Measurements from ENCODE around the gene NDST3. TPM values are rescaled to one million over a fixed set of nuclear protein-coding genes. Genes with fewer than 3 reads are reported as not detected.
"Not testable (repeated sequence)": the region's sequence is repeated elsewhere in the genome, so short reads cannot be mapped to it uniquely, and the experiment has no call there.

NDST3 gene
- total RNA-seq, 1 experiment from 2014 or later = 0.07 TPM

DNA sequence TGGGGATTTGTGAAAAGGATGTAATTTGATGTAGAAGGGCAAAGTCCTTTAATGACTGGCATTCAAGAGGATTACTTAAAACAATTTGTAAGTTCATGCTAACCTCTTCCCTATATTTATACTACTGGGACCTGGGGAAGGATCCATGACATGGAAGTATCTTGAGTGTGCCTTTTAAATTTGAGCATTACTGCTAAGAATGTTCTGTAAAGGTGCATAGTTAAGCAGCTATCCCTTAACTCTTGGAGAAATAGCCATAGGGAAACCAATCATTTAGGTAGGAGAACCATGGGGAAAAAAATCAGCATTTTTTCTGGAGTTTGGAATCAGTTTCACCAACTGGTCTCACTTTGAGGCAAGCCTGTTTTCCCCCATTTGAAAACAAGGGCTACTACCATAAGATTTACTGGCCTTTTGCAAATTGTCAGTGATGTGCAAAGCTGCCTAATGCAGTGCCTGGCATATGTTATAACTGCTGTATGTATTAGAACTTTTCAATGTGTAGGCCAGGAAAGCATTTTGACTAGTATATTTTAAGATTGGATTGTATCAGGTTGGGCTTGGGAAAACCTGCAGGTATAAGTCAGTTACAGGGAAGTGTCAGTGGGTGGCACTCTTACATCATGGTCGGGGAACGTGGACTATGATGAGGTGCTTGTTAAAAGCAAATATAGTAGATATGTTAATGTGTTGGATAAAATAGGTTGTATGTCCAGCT, 246.4 kb downstream of the NDST3 start:
- DNase-seq = peak; percentile 37
- Histone ChIP-seq H3K36me3 (replicated peaks; ENCODE audit: control insufficient read depth, insufficient read depth, low read length) (peaks cover 5% of the 10 kb centered on the region; the same call in 1 of the 2 replicates), H3K4me3 (ENCODE audit: insufficient read depth, low read depth, low read length) (no peak overlapping the region)

GRCh38 chr4:118281611-118282442, 247.5 kb downstream of the NDST3 start:
- Histone ChIP-seq H3K27me3 (ENCODE audit: control insufficient read depth, insufficient read depth, low read length) (no peaks in the 10 kb centered on the region), H3K36me3 (replicated peaks; ENCODE audit: control insufficient read depth, insufficient read depth, low read length) (peaks cover 5% of the 10 kb centered on the region; the same call in 1 of the 2 replicates), H3K4me3 (ENCODE audit: insufficient read depth, low read depth, low read length) (no peak overlapping the region)
- DNase-seq = peak; percentile 16

More for the DNA sequence above, 246.4 kb downstream of the NDST3 start:
- H3K27me3 ChIP-seq (ENCODE audit: control insufficient read depth, insufficient read depth, low read length) = no peaks in the 10 kb centered on the region

- Histone ChIP-seq H3K36me3 (replicated peaks; ENCODE audit: control insufficient read depth, insufficient read depth, low read length) (peaks cover 5% of the 10 kb centered on the region; the same call in 1 of the 2 replicates), H3K4me3 (ENCODE audit: insufficient read depth, low read depth, low read length) (no peak overlapping the region)
- DNase-seq = no peak
These were observed 248.4 kb downstream of the NDST3 start for GRCh38 chr4:118282692-118283091.

DNA sequence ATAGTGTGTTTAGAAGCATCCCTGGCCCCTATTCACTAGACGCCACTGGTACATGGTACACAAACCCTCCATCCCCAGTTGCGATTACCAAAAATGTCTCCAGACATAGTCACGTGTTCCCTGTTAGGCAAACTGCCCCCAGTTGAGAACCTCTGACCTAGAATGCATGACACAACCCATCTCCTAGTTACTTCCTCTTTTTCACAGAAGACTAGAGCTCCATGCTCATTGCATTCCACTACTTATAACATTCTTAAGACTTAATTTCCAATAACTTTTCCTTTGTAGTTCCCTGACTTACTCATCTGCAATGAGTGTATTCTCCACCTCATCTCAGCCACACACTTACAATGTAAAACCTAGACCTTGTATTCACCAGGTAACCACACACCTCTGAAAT, 249.9 kb downstream of the NDST3 start:
- Histone ChIP-seq H3K4me3 (ENCODE audit: insufficient read depth, low read depth, low read length) (no peak overlapping the region), H3K27me3 (ENCODE audit: control insufficient read depth, insufficient read depth, low read length) (no peaks in the 10 kb centered on the region), H3K36me3 (replicated peaks; ENCODE audit: control insufficient read depth, insufficient read depth, low read length) (peaks cover 5% of the 10 kb centered on the region; the same call in 1 of the 2 replicates)
- DNase-seq = no peak

More at GRCh38 chr4:118282692-118283091, 248.4 kb downstream of the NDST3 start:
- no peaks in the 10 kb centered on the region for H3K27me3 ChIP-seq (ENCODE audit: control insufficient read depth, insufficient read depth, low read length)

- DNase-seq = no peak
- no peaks in the 10 kb centered on the region for H3K27me3 ChIP-seq (ENCODE audit: control insufficient read depth, insufficient read depth, low read length)
- H3K36me3 ChIP-seq (replicated peaks; ENCODE audit: control insufficient read depth, insufficient read depth, low read length) = no peaks in the 10 kb centered on the region
- H3K4me3 ChIP-seq (ENCODE audit: insufficient read depth, low read depth, low read length) = no peak overlapping the region
These were observed 251.6 kb downstream of the NDST3 start for GRCh38 chr4:118285931-118286330.

- no peaks in the 10 kb centered on the region for H3K36me3 ChIP-seq (replicated peaks; ENCODE audit: control insufficient read depth, insufficient read depth, low read length)
- no peak overlapping the region for H3K4me3 ChIP-seq (ENCODE audit: insufficient read depth, low read depth, low read length)
- no peaks in the 10 kb centered on the region for H3K27me3 ChIP-seq (ENCODE audit: control insufficient read depth, insufficient read depth, low read length)
- DNase-seq = no peak
These were observed 252.4 kb downstream of the NDST3 start for GRCh38 chr4:118286685-118287084.

DNA sequence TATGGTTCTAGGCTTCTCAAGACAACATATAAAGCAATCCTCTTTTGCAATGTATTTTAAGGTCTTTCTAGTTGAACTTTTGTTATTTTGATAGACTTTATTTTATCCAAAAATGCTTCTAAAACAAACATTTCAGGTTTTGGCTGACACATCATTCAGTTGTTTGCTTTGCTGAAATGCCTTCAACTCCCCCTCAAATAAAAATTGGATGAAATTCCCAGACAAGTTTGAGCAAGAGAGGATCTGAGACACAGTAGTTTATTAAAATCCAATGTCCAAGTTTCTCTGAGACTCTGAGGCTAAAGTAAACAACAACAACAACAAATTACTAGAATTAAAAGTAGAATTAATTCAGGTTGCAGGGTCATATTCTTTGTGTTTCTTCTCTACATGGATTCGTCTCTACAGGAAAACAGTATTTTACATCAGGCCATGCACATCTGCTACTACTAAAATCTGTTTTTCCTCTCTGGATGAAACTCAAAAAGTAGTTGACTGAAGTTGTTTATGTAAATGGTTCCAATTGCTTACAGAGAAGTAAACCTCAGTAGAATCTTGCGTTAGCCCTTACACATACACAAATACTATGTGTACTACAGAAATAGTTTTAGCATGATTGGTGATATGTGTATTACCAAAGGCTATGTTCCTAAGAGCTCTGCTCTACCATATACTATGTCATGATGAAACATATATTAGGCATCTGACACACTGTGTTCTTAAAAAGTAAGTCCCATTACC, 253.6 kb downstream of the NDST3 start:
- H3K27me3 ChIP-seq (ENCODE audit: control insufficient read depth, insufficient read depth, low read length) = no peaks in the 10 kb centered on the region
- no peak overlapping the region for H3K4me3 ChIP-seq (ENCODE audit: insufficient read depth, low read depth, low read length)
- H3K36me3 ChIP-seq (replicated peaks; ENCODE audit: control insufficient read depth, insufficient read depth, low read length) = no peaks in the 10 kb centered on the region
- DNase-seq = no peak

DNA sequence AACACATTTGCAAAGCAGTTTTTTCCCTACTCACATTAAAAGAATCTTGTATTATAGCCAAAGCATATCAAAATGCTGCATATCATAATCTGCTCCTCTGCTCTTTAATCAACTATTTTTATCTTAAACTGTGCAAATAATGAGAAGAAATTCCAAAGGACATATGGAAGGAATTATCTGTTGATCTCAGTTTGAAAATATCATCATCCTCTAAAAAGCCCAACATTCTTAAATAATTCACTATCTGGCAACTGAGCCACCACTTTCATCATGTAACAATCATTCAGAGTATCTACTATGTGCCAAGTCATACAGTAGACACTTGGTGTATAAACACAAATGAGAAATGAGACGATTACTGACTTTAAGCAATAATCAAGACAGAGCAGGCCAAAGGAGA, 255.5 kb downstream of the NDST3 start:
- H3K27me3 ChIP-seq (ENCODE audit: control insufficient read depth, insufficient read depth, low read length) = no peaks in the 10 kb centered on the region
- H3K4me3 ChIP-seq (ENCODE audit: insufficient read depth, low read depth, low read length) = no peak overlapping the region
- H3K36me3 ChIP-seq (replicated peaks; ENCODE audit: control insufficient read depth, insufficient read depth, low read length) = no peaks in the 10 kb centered on the region
- DNase-seq = no peak

DNA sequence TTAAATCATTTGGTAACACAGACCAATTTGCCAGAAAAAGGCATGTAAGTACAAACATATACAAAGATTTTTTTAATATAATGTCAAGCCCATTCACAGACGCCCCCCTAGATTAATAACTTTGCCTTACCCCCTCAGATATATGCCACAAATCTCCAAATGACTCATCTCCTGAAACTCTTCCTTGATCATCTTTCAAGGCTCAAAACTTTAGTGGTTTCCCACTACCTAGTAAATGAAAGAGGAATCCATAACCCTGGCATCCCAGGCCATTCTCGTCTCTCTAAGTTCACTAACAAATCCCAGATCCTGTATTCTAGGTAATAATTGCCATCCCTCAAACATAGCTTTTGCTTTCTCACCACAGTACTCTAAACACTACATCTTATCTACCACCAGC, 256.7 kb downstream of the NDST3 start:
- no peak overlapping the region for H3K4me3 ChIP-seq (ENCODE audit: insufficient read depth, low read depth, low read length)
- H3K36me3 ChIP-seq (replicated peaks; ENCODE audit: control insufficient read depth, insufficient read depth, low read length) = no peaks in the 10 kb centered on the region
- H3K27me3 ChIP-seq (ENCODE audit: control insufficient read depth, insufficient read depth, low read length) = no peaks in the 10 kb centered on the region
- no peak for DNase-seq

GRCh38 chr4:118296729-118297128, 262.4 kb downstream of the NDST3 start:
- Histone ChIP-seq H3K4me3 (ENCODE audit: insufficient read depth, low read depth, low read length) (no peak overlapping the region), H3K27me3 (ENCODE audit: control insufficient read depth, insufficient read depth, low read length) (no peaks in the 10 kb centered on the region), H3K36me3 (replicated peaks; ENCODE audit: control insufficient read depth, insufficient read depth, low read length) (no peaks in the 10 kb centered on the region)
- no peak for DNase-seq

DNA sequence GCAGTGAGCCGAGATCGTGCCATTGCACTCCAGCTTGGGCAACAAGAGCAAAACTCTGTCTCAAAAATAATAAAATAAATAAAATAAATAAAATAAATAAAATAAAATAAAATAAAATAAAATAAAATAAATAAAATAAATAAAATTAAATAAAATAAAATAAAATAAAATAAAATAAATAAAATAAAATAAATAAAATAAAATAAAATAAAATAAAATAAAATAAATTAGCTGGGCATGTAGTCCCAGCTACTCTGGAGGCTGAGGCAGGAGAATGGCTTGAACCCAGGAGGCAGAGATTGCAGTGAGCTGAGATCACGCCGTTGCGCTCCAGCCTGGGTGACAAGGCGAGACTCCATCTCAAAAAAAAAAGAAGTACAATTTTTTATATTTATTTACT, 265.3 kb downstream of the NDST3 start:
- not testable (repeated sequence) for H3K36me3 ChIP-seq (replicated peaks; ENCODE audit: control insufficient read depth, insufficient read depth, low read length); DNase-seq; H3K4me3 ChIP-seq (ENCODE audit: insufficient read depth, low read depth, low read length); H3K27me3 ChIP-seq (ENCODE audit: control insufficient read depth, insufficient read depth, low read length)

- DNase-seq = no peak
- no peak overlapping the region for H3K4me3 ChIP-seq (ENCODE audit: insufficient read depth, low read depth, low read length)
These were observed 273.4 kb downstream of the NDST3 start for GRCh38 chr4:118307643-118308042.

More at GRCh38 chr4:118307643-118308042, 273.4 kb downstream of the NDST3 start:
- Histone ChIP-seq H3K27me3 (ENCODE audit: control insufficient read depth, insufficient read depth, low read length) (no peaks in the 10 kb centered on the region), H3K36me3 (replicated peaks; ENCODE audit: control insufficient read depth, insufficient read depth, low read length) (no peaks in the 10 kb centered on the region)

Measured in H7 (cell line).